OCI-LY3 (cell line): ENCODE data around the gene MLC1.

Source experiments
- H2AFZ ChIP-seq: fragments of 200-600, 300-600 bp; shearing (Covaris generic); 2 replicates; pipeline ENCODE4 v1.6.0; 2014; ENCODE audit warnings: antibody characterized with exemption, low read depth, low read length
- H3K27ac ChIP-seq: fragments of 200-600, 300-600 bp; sonication (generic); 2 replicates; pipeline ENCODE4 v1.5.1; 2014; ENCODE audit warnings: mild to moderate bottlenecking, low read length, moderate library complexity, mixed read lengths
- H3K27me3 ChIP-seq: fragments of 200-600, 300-600 bp; sonication (generic); 2 replicates; pipeline ENCODE4 v1.6.1; 2014; ENCODE audit warnings: low read depth, low read length, mixed read lengths
- H3K36me3 ChIP-seq: fragments of 200-600, 300-600 bp; sonication (generic); replicated peaks from 2 replicates; pipeline ENCODE3; 2014; ENCODE audit warnings: low read depth, low read length, mixed read lengths
- H3K4me1 ChIP-seq: fragments of 300-600, 200-600 bp; sonication (generic); 2 replicates; pipeline ENCODE4 v1.6.1; 2014; ENCODE audit warnings: low read length, mixed read lengths
- H3K4me2 ChIP-seq: fragments of 200-600, 300-600 bp; sonication (generic); 2 replicates; pipeline ENCODE4 v1.6.1; 2014; ENCODE audit warnings: low read length, mixed read lengths
- H3K4me3 ChIP-seq: fragments of 300-600, 200-600 bp; sonication (generic); 2 replicates; pipeline ENCODE4 v1.5.1; 2014; ENCODE audit warnings: antibody characterized with exemption, mild to moderate bottlenecking, low read length, moderate library complexity
- H3K79me2 ChIP-seq: fragments of 300-600, 200-600 bp; shearing (Covaris generic); 2 replicates; pipeline ENCODE4 v1.6.1; 2014; ENCODE audit warnings: mild to moderate bottlenecking, low read length, mixed read lengths
- H3K9ac ChIP-seq: fragments of 300-600, 200-600 bp; shearing (Covaris generic); 2 replicates; pipeline ENCODE4 v1.6.0; 2014; ENCODE audit warnings: mild to moderate bottlenecking, low read length, moderate library complexity
- H3K9me3 ChIP-seq: fragments of 200-600, 300-600 bp; shearing (Covaris generic); 2 replicates; pipeline ENCODE4 v1.6.1; 2014; ENCODE audit warnings: low read length, mixed read lengths; ENCODE audit not compliant: insufficient read depth
- H4K20me1 ChIP-seq: fragments of 200-600, 300-600 bp; sonication (generic); 2 replicates; pipeline ENCODE4 v1.6.1; 2016; ENCODE audit warnings: low read length, mixed read lengths; ENCODE audit not compliant: insufficient read depth
- EZH2phosphoT487 ChIP-seq: fragments of 200-600 bp; shearing (Covaris generic); IDR thresholded peaks from 2 replicates; pipeline ENCODE4 v1.6.1; 2018; ENCODE audit warnings: antibody characterized with exemption, mixed run types, low read depth
- TF ChIP-seq, protein P1 (sequence below): fragments of 200-600, 300-600 bp; sonication (generic); IDR thresholded peaks from 2 replicates; pipeline ENCODE4 v1.5.1; 2014; ENCODE audit warnings: antibody characterized with exemption, low read length, low read depth

MLC1 gene

DNA sequence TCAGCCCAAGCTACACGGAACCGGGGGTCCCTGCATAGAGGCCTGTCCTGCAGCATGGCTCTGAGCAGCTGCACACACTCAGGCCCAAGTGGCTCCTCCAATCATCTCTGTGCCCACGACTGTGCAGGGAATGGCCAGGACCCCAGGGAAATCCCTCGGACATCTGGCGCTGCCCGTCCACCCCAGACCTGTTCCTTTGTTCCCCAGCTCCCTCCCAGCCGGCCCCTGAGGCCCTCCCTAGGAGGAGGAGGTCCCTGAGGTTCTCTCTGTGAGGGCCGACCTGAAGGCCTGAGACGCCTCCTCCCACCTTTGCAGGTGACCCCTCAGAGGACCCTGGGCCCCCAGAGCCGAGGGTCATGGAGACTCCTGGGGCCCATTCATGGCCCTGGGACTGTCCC lies 1.1 kb downstream of the MLC1 start:
- Histone ChIP-seq H3K9me3 (no peaks in the 10 kb centered on the region), H3K27ac (no peak overlapping the region), H4K20me1 (no peaks in the 10 kb centered on the region), H3K9ac (no peak overlapping the region), H3K4me2 (no peak overlapping the region), H3K4me3 (no peak overlapping the region), H2AFZ (no peak overlapping the region), H3K4me1 (no peaks in the 10 kb centered on the region), H3K36me3 (no peaks in the 10 kb centered on the region), H3K79me2 (no peaks in the 10 kb centered on the region), H3K27me3 (no peaks in the 10 kb centered on the region)
- TF ChIP-seq, protein P1, sequence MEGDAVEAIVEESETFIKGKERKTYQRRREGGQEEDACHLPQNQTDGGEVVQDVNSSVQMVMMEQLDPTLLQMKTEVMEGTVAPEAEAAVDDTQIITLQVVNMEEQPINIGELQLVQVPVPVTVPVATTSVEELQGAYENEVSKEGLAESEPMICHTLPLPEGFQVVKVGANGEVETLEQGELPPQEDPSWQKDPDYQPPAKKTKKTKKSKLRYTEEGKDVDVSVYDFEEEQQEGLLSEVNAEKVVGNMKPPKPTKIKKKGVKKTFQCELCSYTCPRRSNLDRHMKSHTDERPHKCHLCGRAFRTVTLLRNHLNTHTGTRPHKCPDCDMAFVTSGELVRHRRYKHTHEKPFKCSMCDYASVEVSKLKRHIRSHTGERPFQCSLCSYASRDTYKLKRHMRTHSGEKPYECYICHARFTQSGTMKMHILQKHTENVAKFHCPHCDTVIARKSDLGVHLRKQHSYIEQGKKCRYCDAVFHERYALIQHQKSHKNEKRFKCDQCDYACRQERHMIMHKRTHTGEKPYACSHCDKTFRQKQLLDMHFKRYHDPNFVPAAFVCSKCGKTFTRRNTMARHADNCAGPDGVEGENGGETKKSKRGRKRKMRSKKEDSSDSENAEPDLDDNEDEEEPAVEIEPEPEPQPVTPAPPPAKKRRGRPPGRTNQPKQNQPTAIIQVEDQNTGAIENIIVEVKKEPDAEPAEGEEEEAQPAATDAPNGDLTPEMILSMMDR: no peak
- no peak for TF ChIP-seq EZH2phosphoT487

DNA sequence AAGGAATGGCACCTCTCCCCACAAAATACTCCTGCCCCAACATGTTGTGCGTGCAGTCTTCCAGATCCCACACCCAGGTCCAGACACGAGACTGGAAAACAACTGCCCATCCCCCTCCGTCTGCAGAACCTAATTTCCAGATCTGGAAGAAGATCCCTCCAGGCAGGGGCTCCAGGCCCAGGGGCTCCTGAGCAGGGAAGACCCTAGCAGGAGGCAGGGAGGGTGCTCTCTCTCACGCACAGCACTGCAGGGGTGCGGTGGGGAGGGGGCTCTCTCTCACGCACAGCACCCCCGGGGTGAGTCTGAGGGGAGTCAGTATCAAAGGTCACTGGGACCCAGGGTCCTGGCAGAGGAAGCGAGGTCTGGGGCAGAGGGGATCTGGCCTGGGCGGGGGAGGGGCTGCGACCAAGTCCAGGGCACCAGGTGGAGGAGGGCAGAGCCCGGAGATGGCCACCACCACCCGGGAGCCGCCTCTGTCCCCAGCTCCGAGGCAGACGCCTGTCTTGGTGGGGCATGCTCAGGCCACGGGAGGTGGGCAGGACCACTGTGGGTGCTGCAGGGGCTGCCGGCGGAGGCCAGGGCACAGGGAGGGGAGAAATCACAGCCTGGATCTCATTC lies 1.7 kb downstream of the MLC1 start:
- Histone ChIP-seq H3K27ac (no peak overlapping the region), H3K9ac (no peak overlapping the region), H3K9me3 (no peaks in the 10 kb centered on the region), H3K79me2 (no peaks in the 10 kb centered on the region), H3K27me3 (no peaks in the 10 kb centered on the region), H4K20me1 (no peaks in the 10 kb centered on the region), H3K4me3 (no peak overlapping the region), H2AFZ (no peak overlapping the region), H3K4me1 (no peaks in the 10 kb centered on the region), H3K4me2 (no peak overlapping the region), H3K36me3 (no peaks in the 10 kb centered on the region)
- TF ChIP-seq EZH2phosphoT487: no peak
- TF ChIP-seq, protein P1: no peak

DNA sequence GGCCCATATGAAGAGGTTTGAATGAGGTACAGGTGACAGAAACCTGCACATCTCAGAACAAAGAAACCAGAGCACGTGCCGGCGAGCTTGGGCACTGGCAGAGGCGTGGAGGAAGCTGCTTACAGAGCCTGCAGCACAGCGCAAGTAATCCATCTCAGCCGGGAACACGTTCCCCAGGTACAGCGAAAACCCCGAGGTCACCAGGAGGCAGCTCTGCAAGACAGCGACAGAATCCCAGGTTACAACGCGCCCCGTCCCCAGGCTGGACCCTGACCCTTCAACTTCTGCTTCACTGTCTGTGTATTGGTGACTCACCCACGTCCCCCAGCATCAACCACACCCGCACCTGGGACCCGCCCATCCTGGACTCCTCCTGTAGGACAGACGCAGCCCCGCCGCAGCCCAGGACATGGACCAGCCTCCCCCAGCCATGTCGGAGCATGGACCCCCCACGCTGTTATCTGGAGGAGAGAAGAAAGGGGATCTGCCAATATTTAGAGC lies 2.2 kb downstream of the MLC1 start:
- TF ChIP-seq, protein P1: no peak
- TF ChIP-seq EZH2phosphoT487: no peak
- no peak overlapping the region for H3K9ac ChIP-seq
- H3K4me3 ChIP-seq: no peak overlapping the region
- no peaks in the 10 kb centered on the region for H4K20me1 ChIP-seq
- H3K36me3 ChIP-seq: no peaks in the 10 kb centered on the region
- H2AFZ ChIP-seq: no peak overlapping the region
- H3K4me1 ChIP-seq: no peaks in the 10 kb centered on the region
- H3K4me2 ChIP-seq: no peak overlapping the region
- H3K27me3 ChIP-seq: no peaks in the 10 kb centered on the region
- no peak overlapping the region for H3K27ac ChIP-seq
- no peaks in the 10 kb centered on the region for H3K9me3 ChIP-seq
- no peaks in the 10 kb centered on the region for H3K79me2 ChIP-seq

DNA sequence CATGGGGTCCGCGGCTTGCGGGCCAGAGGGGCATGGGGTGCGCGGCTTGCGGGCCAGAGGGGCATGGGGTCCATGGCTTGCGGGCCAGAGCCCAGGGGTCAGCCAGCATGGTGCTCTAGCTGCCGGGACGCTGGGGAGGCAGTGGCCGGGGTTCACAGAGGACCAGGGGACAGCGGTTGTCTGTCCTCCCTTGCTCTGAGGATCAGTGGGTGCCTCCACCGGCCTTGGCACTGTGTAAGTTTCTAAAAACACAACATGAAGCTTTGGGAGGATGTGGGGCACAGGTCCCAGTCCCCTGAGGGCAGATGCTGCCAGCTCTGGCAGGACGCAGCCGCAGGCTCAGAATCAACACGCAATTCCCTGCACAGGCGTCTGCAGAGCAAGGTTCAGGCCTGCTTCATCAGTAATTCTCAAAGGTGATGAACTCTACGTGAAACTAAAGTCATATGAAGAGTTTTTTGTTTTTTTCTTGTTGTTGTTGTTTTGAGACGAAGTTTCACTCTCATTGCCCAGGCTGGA lies 3.0 kb downstream of the MLC1 start:
- no peak overlapping the region for H2AFZ ChIP-seq
- H3K79me2 ChIP-seq: no peaks in the 10 kb centered on the region
- H3K4me2 ChIP-seq: no peak overlapping the region
- TF ChIP-seq EZH2phosphoT487: no peak
- TF ChIP-seq, protein P1: no peak
- no peaks in the 10 kb centered on the region for H3K27me3 ChIP-seq
- H3K4me3 ChIP-seq: no peak overlapping the region
- no peaks in the 10 kb centered on the region for H3K9me3 ChIP-seq
- H3K4me1 ChIP-seq: no peaks in the 10 kb centered on the region
- no peak overlapping the region for H3K27ac ChIP-seq
- no peak overlapping the region for H3K9ac ChIP-seq
- H3K36me3 ChIP-seq: no peaks in the 10 kb centered on the region
- no peaks in the 10 kb centered on the region for H4K20me1 ChIP-seq
